GM23248 (cell line): ENCODE measurements around the gene SLC22A12.

Experiments
- EZH2 ChIP-seq: fragments of 200-600 bp; sonication (generic); IDR thresholded peaks from 2 replicates; pipeline ENCODE4 v1.6.1; 2018; ENCODE audit warnings: antibody characterized with exemption, mild to moderate bottlenecking; ENCODE audit not compliant: insufficient read depth, poor library complexity, severe bottlenecking
- EZH2phosphoT487 ChIP-seq: fragments of 200-600 bp; sonication (generic); IDR thresholded peaks from 2 replicates; pipeline ENCODE4 v1.6.1; 2018; ENCODE audit warnings: antibody characterized with exemption, moderate library complexity, mild to moderate bottlenecking, low read depth; ENCODE audit not compliant: insufficient read depth

- TF ChIP-seq EZH2: no peak
- TF ChIP-seq EZH2phosphoT487: no peak
Observed at GRCh38 chr11:64559351-64560138, 31.5 kb upstream of the SLC22A12 start.
